NT2/D1 (cell line): ENCODE results near the gene MMEL1.

Experiments
- DNase-seq: peaks from one replicate; pipeline ENCODE4 v3.0.0-alpha.2; 2011; ENCODE audit warnings: low read depth, low spot score
- H3K27me3 ChIP-seq: 2 replicates; pipeline ENCODE4 v1.6.0; 2011; ENCODE audit warnings: mild to moderate bottlenecking; ENCODE audit not compliant: insufficient read length, insufficient read depth
- H3K36me3 ChIP-seq: 2 replicates; pipeline ENCODE4 v1.6.1; 2011; ENCODE audit warnings: mild to moderate bottlenecking, low read length, mixed read lengths; ENCODE audit not compliant: insufficient read depth, insufficient read length
- H3K4me1 ChIP-seq: 2 replicates; pipeline ENCODE4 v1.5.1; 2011; ENCODE audit not compliant: insufficient read depth, insufficient read length
- H3K4me3 ChIP-seq: 2 replicates; pipeline ENCODE4 v1.5.1; 2011; ENCODE audit warnings: low read depth; ENCODE audit not compliant: insufficient read length
- H3K9ac ChIP-seq: 2 replicates; pipeline ENCODE4 v1.6.0; 2011; ENCODE audit warnings: low read depth; ENCODE audit not compliant: insufficient read length
- H3K9me3 ChIP-seq: 2 replicates; pipeline ENCODE4 v1.5.1; 2011; ENCODE audit warnings: mild to moderate bottlenecking, low read length; ENCODE audit not compliant: insufficient read depth
- SUZ12 ChIP-seq: IDR thresholded peaks from 2 replicates; pipeline ENCODE4 v1.6.1; 2011; ENCODE audit not compliant: insufficient read length, insufficient read depth; ENCODE audit errors: extremely low read depth
- YY1 ChIP-seq: IDR thresholded peaks from 2 replicates; pipeline ENCODE4 v1.6.1; 2011; ENCODE audit not compliant: insufficient read length, insufficient read depth
- ZNF274 ChIP-seq: IDR thresholded peaks from 2 replicates; pipeline ENCODE4 v1.6.1; 2011; ENCODE audit warnings: mild to moderate bottlenecking, low read depth, low read length

Gene MMEL1

GRCh38 chr1:2611621-2612437, 21.0 kb downstream of the MMEL1 start:
- TF ChIP-seq ZNF274 (no peak), YY1 (no peak), SUZ12 (no peak)
- Histone ChIP-seq H3K36me3 (no peaks in the 10 kb centered on the region), H3K4me1 (peaks cover 9% of the 10 kb centered on the region), H3K4me3 (no peak overlapping the region), H3K27me3 (peaks cover 10% of the 10 kb centered on the region), H3K9me3 (no peaks in the 10 kb centered on the region), H3K9ac (no peak overlapping the region)
- DNase-seq, result no peak

GRCh38 chr1:2611031-2611501, 21.8 kb downstream of the MMEL1 start:
- Histone ChIP-seq H3K4me3 (no peak overlapping the region), H3K9me3 (no peaks in the 10 kb centered on the region), H3K36me3 (no peaks in the 10 kb centered on the region), H3K9ac (no peak overlapping the region), H3K27me3 (peaks cover 10% of the 10 kb centered on the region), H3K4me1 (peaks cover 9% of the 10 kb centered on the region)
- no peak for DNase-seq
- TF ChIP-seq ZNF274, result no peak
- TF ChIP-seq YY1, result no peak
- no peak for TF ChIP-seq SUZ12

- no peak for TF ChIP-seq YY1
- TF ChIP-seq ZNF274, result no peak
- no peak for TF ChIP-seq SUZ12
- no peak overlapping the region for H3K4me3 ChIP-seq
- H3K36me3 ChIP-seq, result no peaks in the 10 kb centered on the region
- H3K4me1 ChIP-seq, result peaks cover 9% of the 10 kb centered on the region
- no peaks in the 10 kb centered on the region for H3K9me3 ChIP-seq
- H3K27me3 ChIP-seq, result peaks cover 10% of the 10 kb centered on the region
- no peak for DNase-seq
- no peak overlapping the region for H3K9ac ChIP-seq
These were observed 22.5 kb downstream of the MMEL1 start for GRCh38 chr1:2610036-2610959.

GRCh38 chr1:2609319-2610035, 23.3 kb downstream of the MMEL1 start:
- H3K4me1 ChIP-seq, result peaks cover 9% of the 10 kb centered on the region
- H3K9me3 ChIP-seq, result no peaks in the 10 kb centered on the region
- no peak overlapping the region for H3K9ac ChIP-seq
- H3K27me3 ChIP-seq, result peaks cover 10% of the 10 kb centered on the region
- DNase-seq, result no peak
- TF ChIP-seq YY1, result no peak
- no peak for TF ChIP-seq SUZ12
- no peak for TF ChIP-seq ZNF274
- H3K4me3 ChIP-seq, result no peak overlapping the region
- no peaks in the 10 kb centered on the region for H3K36me3 ChIP-seq

- H3K27me3 ChIP-seq, result peaks cover 10% of the 10 kb centered on the region
- no peaks in the 10 kb centered on the region for H3K36me3 ChIP-seq
- peaks cover 7% of the 10 kb centered on the region for H3K4me1 ChIP-seq
- no peak for DNase-seq
- no peak overlapping the region for H3K9ac ChIP-seq
- H3K4me3 ChIP-seq, result no peak overlapping the region
- no peak for TF ChIP-seq SUZ12
- TF ChIP-seq ZNF274, result no peak
- no peak for TF ChIP-seq YY1
- no peaks in the 10 kb centered on the region for H3K9me3 ChIP-seq
These were observed 25.1 kb downstream of the MMEL1 start for GRCh38 chr1:2607641-2608091.

GRCh38 chr1:2606881-2607621, 25.8 kb downstream of the MMEL1 start:
- Histone ChIP-seq H3K27me3 (peaks cover 10% of the 10 kb centered on the region), H3K36me3 (no peaks in the 10 kb centered on the region), H3K9me3 (no peaks in the 10 kb centered on the region), H3K9ac (no peak overlapping the region), H3K4me1 (peaks cover 5% of the 10 kb centered on the region), H3K4me3 (no peak overlapping the region)
- no peak for TF ChIP-seq YY1
- TF ChIP-seq SUZ12, result no peak
- TF ChIP-seq ZNF274, result no peak
- DNase-seq, result no peak
